GM18861 (cell line): ENCODE results near the gene TYW1.
"Not testable (repeated sequence)": the region's sequence is repeated elsewhere in the genome, so short reads cannot be mapped to it uniquely, and the experiment has no call there.

ENCODE experiments used
- ATAC-seq: cut with Tn5 transposase; IDR thresholded peaks from one replicate; pipeline ENCODE4 v1.9.1; 2021; ENCODE audit not compliant: unreplicated experiment

TYW1 gene

GRCh38 chr7:67229018-67229417 is 232.4 kb downstream of the TYW1 start:
- ATAC-seq = not testable (repeated sequence)

- not testable (repeated sequence) for ATAC-seq
Observed at GRCh38 chr7:67230029-67230428, 233.4 kb downstream of the TYW1 start.

GRCh38 chr7:67233506-67233905 is 236.9 kb downstream of the TYW1 start:
- ATAC-seq = not testable (repeated sequence)

GRCh38 chr7:67236216-67236615 is 239.6 kb downstream of the TYW1 start:
- ATAC-seq = not testable (repeated sequence)

GRCh38 chr7:67242871-67243270 is 246.2 kb downstream of the TYW1 start:
- not testable (repeated sequence) for ATAC-seq

GRCh38 chr7:67248364-67248763 is 251.7 kb downstream of the TYW1 start:
- ATAC-seq = not testable (repeated sequence)

GRCh38 chr7:67251986-67252558 is 255.4 kb downstream of the TYW1 start:
- no peak for ATAC-seq

- ATAC-seq = not testable (repeated sequence)
Observed at GRCh38 chr7:67255076-67255475, 258.4 kb downstream of the TYW1 start.

GRCh38 chr7:67257779-67258178 is 261.1 kb downstream of the TYW1 start:
- not testable (repeated sequence) for ATAC-seq

- ATAC-seq = not testable (repeated sequence)
Observed at GRCh38 chr7:67259363-67259762, 262.7 kb downstream of the TYW1 start.

- not testable (repeated sequence) for ATAC-seq
Observed at GRCh38 chr7:67260166-67260586, 263.5 kb downstream of the TYW1 start.

GRCh38 chr7:67264000-67264399 is 267.4 kb downstream of the TYW1 start:
- ATAC-seq = not testable (repeated sequence)

- ATAC-seq = not testable (repeated sequence)
Observed at GRCh38 chr7:67266070-67266469, 269.4 kb downstream of the TYW1 start.

- no peak for ATAC-seq
Observed at GRCh38 chr7:67267914-67268313, 271.3 kb downstream of the TYW1 start.

GRCh38 chr7:67269916-67270315 is 273.3 kb downstream of the TYW1 start:
- ATAC-seq = not testable (repeated sequence)
